HL-60 (cell line): ENCODE measurements around the gene SIGLEC7.
A peak's percentile ranks its signal among the peaks of the same experiment; 100 is the strongest.

Experiments used
- DNase-seq, 2 experiments: peaks; one replicate each; pipeline ENCODE4 v3.0.0-alpha.2; 2010 to 2020; ENCODE audit warnings: low read depth in 1 of 2, low spot score in 1 of 2
- H3K27ac ChIP-seq: fragments of 250-450 bp; sonication (Bioruptor Pico); replicated peaks from 2 replicates; pipeline ENCODE4 v1.5.1; 2020; ENCODE audit warnings: mild to moderate bottlenecking, moderate library complexity
- H3K27me3 ChIP-seq: fragments of 250-450 bp; sonication (Bioruptor Pico); 2 replicates; pipeline ENCODE4 v1.5.1; 2021; ENCODE audit warnings: mild to moderate bottlenecking, moderate library complexity; ENCODE audit not compliant: insufficient read depth, poor library complexity, severe bottlenecking
- H3K4me3 ChIP-seq: replicated peaks from 2 replicates; pipeline ENCODE4 v1.5.1; 2011; ENCODE audit warnings: mild to moderate bottlenecking, control low read depth, low read length; ENCODE audit not compliant: insufficient read depth
- CTCF ChIP-seq: IDR thresholded peaks from one replicate; pipeline ENCODE4 v1.5.1; 2011; ENCODE audit warnings: low read length, control low read depth, inconsistent platforms; ENCODE audit not compliant: insufficient read depth
- GABPA ChIP-seq: IDR thresholded peaks from 2 replicates; pipeline ENCODE4 v1.6.1; 2012; ENCODE audit warnings: low read depth
- POLR2AphosphoS5 ChIP-seq: IDR thresholded peaks from 2 replicates; pipeline ENCODE4 v1.6.1; 2012; ENCODE audit warnings: low read depth
- SPI1 ChIP-seq: IDR thresholded peaks from 2 replicates; pipeline ENCODE4 v1.6.1; 2012; ENCODE audit warnings: low read depth, mild to moderate bottlenecking, borderline replicate concordance
- TF ChIP-seq, protein P1 (sequence below): IDR thresholded peaks from 2 replicates; pipeline ENCODE4 v1.6.1; 2012; ENCODE audit warnings: low read depth; ENCODE audit not compliant: insufficient replicate concordance

Gene SIGLEC7

DNA sequence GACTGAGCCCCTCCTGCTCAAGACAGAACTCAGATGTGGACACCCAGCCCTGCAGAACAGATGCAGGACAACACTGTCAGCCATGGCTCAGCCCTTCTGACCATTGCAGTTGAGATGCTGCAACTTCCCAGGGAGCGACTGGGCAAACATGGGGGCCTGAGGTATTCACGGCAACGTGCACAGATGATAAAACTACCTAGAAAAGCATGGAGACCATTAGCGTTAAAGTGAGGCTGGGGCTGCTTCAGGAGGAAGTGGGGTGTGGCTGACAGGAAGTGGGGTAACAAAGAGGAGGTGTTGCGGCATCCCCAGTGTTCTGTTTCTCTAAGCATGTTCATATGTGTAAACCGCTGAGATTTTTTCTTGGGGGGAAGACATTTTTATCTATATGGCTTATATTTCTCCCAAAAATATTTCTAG is 18.7 kb upstream of the SIGLEC7 start:
- no peak for TF ChIP-seq CTCF
- TF ChIP-seq GABPA, result peak; percentile 64; the same call in 1 of the 2 replicates
- TF ChIP-seq, protein P1, sequence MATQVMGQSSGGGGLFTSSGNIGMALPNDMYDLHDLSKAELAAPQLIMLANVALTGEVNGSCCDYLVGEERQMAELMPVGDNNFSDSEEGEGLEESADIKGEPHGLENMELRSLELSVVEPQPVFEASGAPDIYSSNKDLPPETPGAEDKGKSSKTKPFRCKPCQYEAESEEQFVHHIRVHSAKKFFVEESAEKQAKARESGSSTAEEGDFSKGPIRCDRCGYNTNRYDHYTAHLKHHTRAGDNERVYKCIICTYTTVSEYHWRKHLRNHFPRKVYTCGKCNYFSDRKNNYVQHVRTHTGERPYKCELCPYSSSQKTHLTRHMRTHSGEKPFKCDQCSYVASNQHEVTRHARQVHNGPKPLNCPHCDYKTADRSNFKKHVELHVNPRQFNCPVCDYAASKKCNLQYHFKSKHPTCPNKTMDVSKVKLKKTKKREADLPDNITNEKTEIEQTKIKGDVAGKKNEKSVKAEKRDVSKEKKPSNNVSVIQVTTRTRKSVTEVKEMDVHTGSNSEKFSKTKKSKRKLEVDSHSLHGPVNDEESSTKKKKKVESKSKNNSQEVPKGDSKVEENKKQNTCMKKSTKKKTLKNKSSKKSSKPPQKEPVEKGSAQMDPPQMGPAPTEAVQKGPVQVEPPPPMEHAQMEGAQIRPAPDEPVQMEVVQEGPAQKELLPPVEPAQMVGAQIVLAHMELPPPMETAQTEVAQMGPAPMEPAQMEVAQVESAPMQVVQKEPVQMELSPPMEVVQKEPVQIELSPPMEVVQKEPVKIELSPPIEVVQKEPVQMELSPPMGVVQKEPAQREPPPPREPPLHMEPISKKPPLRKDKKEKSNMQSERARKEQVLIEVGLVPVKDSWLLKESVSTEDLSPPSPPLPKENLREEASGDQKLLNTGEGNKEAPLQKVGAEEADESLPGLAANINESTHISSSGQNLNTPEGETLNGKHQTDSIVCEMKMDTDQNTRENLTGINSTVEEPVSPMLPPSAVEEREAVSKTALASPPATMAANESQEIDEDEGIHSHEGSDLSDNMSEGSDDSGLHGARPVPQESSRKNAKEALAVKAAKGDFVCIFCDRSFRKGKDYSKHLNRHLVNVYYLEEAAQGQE, result no peak
- peak; percentile 78 for TF ChIP-seq SPI1
- TF ChIP-seq POLR2AphosphoS5, result peak; percentile 29; the same call in 1 of the 2 replicates
- peak; percentile 71 to 89 for DNase-seq
- Histone ChIP-seq H3K4me3 (no peak overlapping the region), H3K27ac (peak overlapping the region; percentile 63), H3K27me3 (no peaks in the 10 kb centered on the region)

DNA sequence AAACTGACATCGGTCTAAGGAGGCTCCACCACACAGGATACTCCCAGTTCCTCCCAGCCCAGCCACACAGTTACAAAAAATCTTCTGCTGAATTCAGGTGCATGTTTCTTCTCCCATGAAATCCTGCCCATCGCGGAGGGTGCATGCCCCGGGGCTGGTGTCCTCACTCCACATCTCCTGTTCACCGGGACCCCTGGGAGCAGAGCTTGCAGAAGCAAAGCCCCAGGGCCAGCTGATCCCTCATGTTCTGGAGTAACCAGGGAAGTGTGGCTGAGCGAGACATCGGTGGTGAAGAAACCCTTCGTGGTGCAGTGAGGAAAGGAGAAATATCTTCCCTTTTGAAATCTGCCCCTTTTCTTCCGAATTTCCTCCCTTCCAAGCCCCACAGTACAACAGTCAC is 18.3 kb upstream of the SIGLEC7 start:
- TF ChIP-seq GABPA (no peak), CTCF (no peak), SPI1 (no peak), POLR2AphosphoS5 (no peak)
- TF ChIP-seq, protein P1, result no peak
- no peaks in the 10 kb centered on the region for H3K27me3 ChIP-seq
- no peak overlapping the region for H3K4me3 ChIP-seq
- peak in 1 of 2 experiments; percentile 44 for DNase-seq
- peak overlapping the region; percentile 65 for H3K27ac ChIP-seq

GRCh38 chr19:51124216-51124615 is 17.9 kb upstream of the SIGLEC7 start:
- no peak overlapping the region for H3K4me3 ChIP-seq
- H3K27ac ChIP-seq, result peak overlapping the region; percentile 65
- H3K27me3 ChIP-seq, result no peaks in the 10 kb centered on the region
- TF ChIP-seq GABPA, result no peak
- TF ChIP-seq, protein P1, result no peak
- no peak for TF ChIP-seq SPI1
- no peak for TF ChIP-seq POLR2AphosphoS5
- TF ChIP-seq CTCF, result no peak
- DNase-seq, result no peak
